Stomach (tissue), 4 donors: ENCODE measurements around the gene DCDC2.

Experiments
- CTCF ChIP-seq, 7 experiments: fragments of 450-650 bp in 4 of 7; fragments of 200-600 bp in 3 of 7; sonication (generic) in 3 of 7; IDR thresholded peaks; one replicate each; pipeline ENCODE4 v1.5.1; 2016 to 2019; ENCODE audit warnings: antibody characterized with exemption in 7 of 7, control low read depth in 2 of 7, mild to moderate bottlenecking in 1 of 7
- POLR2AphosphoS5 ChIP-seq, 3 donors: sonication (generic); formaldehyde crosslinking; IDR thresholded peaks; one replicate each; pipeline ENCODE4 v1.6.1; 2016; ENCODE audit warnings: antibody characterized with exemption in 3 of 3

GRCh38 chr6:24251339-24251738 lies 106.5 kb downstream of the DCDC2 start:
- no peak for TF ChIP-seq CTCF (IDR thresholded peaks at IDR 0.05)
- no peak for TF ChIP-seq POLR2AphosphoS5 (IDR thresholded peaks at IDR 0.05)
